GM06990 (cell line): ENCODE results near the gene PML.

Source experiments
- DNase-seq: peaks from one replicate; pipeline ENCODE4 v3.0.0-alpha.2; 2011; ENCODE audit not compliant: insufficient read length; ENCODE audit errors: extremely low read depth
- H3K27me3 ChIP-seq: replicated peaks from 2 replicates; pipeline ENCODE4 v1.6.0; 2011; ENCODE audit warnings: low read length; ENCODE audit not compliant: control insufficient read depth, insufficient read depth
- H3K36me3 ChIP-seq: 2 replicates; pipeline ENCODE4 v1.5.1; 2011; ENCODE audit warnings: low read length; ENCODE audit not compliant: control insufficient read depth, insufficient read depth
- H3K4me3 ChIP-seq: replicated peaks from 2 replicates; pipeline ENCODE4 v1.5.1; 2011; ENCODE audit warnings: low read depth, mild to moderate bottlenecking, control low read depth, low read length
- TF ChIP-seq, protein P1 (sequence below): IDR thresholded peaks from 2 replicates; pipeline ENCODE4 v1.5.1; 2011; ENCODE audit warnings: low read length, control low read depth, mild to moderate bottlenecking, inconsistent platforms; ENCODE audit not compliant: insufficient read depth, poor library complexity, severe bottlenecking

Gene PML

DNA sequence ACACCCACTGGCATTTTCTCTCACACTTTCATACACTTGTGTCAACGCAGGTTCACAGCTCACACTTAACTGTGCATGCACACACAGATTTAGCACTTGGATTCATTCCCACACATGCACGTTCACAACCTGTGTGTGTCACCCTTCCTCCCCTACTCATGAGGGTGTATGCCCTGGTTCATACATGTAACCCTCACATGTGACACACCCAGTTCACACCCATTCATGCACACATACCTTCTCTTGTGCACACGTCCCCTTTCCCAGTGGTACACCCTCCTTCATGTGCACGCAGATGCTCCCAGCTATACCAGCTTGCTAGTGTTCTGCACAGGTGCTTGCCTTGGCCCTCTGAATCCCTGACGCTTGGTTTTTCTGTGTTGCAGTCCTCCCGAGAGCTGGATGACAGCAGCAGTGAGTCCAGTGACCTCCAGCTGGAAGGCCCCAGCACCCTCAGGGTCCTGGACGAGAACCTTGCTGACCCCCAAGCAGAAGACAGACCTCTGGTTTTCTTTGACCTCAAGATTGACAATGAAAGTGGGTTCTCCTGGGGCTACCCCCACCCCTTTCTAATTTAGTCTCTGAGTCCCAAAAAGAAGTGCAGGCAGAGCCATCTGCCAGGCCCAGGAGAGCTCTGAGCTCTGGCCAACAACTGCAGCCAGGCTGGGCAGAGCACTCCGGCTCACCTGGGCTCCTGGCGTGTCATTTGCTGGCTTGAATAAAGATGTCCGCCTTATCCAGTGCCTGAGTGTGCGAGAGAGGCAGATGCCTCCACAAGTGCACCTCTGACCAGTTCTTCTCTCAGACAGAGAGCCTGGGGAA is 48.3 kb downstream of the PML start:
- no peak for DNase-seq
- TF ChIP-seq, protein P1, sequence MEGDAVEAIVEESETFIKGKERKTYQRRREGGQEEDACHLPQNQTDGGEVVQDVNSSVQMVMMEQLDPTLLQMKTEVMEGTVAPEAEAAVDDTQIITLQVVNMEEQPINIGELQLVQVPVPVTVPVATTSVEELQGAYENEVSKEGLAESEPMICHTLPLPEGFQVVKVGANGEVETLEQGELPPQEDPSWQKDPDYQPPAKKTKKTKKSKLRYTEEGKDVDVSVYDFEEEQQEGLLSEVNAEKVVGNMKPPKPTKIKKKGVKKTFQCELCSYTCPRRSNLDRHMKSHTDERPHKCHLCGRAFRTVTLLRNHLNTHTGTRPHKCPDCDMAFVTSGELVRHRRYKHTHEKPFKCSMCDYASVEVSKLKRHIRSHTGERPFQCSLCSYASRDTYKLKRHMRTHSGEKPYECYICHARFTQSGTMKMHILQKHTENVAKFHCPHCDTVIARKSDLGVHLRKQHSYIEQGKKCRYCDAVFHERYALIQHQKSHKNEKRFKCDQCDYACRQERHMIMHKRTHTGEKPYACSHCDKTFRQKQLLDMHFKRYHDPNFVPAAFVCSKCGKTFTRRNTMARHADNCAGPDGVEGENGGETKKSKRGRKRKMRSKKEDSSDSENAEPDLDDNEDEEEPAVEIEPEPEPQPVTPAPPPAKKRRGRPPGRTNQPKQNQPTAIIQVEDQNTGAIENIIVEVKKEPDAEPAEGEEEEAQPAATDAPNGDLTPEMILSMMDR, result no peak
- Histone ChIP-seq H3K4me3 (no peak overlapping the region), H3K36me3 (peaks cover 7% of the 10 kb centered on the region), H3K27me3 (no peaks in the 10 kb centered on the region)

- Histone ChIP-seq H3K36me3 (peaks cover 7% of the 10 kb centered on the region), H3K4me3 (no peak overlapping the region), H3K27me3 (no peaks in the 10 kb centered on the region)
- TF ChIP-seq, protein P1, result no peak
- DNase-seq, result no peak
Observed at GRCh38 chr15:74043425-74044266, 49.1 kb downstream of the PML start.

DNA sequence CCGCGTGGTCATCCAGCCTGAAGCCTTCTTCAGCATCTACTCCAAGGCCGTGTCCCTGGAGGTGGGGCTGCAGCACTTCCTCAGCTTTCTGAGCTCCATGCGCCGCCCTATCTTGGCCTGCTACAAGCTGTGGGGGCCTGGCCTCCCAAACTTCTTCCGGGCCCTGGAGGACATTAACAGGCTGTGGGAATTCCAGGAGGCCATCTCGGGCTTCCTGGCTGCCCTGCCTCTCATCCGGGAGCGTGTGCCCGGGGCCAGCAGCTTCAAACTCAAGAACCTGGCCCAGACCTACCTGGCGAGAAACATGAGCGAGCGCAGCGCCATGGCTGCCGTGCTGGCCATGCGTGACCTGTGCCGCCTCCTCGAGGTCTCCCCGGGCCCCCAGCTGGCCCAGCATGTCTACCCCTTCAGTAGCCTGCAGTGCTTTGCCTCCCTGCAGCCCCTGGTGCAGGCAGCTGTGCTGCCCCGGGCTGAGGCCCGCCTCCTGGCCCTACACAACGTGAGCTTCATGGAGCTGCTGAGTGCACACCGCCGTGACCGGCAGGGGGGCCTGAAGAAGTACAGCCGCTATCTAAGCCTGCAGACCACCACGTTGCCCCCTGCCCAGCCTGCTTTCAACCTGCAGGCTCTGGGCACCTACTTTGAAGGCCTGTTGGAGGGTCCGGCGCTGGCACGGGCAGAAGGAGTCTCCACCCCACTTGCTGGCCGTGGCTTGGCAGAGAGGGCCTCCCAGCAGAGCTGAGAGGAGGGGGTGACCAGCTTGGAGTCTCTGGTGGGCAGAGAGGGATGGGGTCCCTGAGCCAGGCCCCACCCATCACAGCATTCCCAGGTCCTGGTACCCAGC is 50.0 kb downstream of the PML start:
- no peak for DNase-seq
- Histone ChIP-seq H3K4me3 (no peak overlapping the region), H3K27me3 (no peaks in the 10 kb centered on the region), H3K36me3 (peaks cover 7% of the 10 kb centered on the region)
- TF ChIP-seq, protein P1, result no peak

GRCh38 chr15:74045184-74045583 is 50.7 kb downstream of the PML start:
- DNase-seq, result no peak

DNA sequence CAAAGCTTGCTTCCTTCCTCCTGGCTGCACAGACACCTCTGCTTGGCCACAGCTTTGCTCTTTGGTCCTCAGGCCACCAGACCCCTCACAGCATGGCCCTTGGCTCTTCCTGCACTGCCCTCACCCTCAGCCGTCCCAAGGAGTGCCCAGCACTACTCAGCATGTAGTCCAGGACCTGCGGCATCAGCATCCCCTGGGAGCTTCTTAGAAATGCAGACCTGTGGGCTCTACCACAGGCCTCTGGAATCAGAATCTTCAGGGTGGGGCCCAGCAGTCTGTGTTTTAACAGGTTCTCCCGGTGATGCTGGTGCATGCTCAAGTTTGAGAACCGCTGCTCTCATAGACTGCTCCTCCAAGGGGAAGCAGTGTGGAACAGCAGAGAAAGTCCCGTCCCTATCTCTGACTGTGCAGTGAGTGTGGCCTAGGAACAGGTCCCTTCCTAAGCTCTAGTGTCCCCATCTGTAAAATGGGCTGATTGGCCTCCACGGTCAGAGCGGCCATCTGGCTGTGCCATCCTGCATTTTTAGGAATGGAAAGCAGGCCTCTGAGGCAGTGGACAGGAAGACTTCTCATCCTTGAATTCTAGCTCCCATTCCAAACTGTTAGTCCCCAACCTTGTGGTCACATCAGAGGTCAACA is 51.2 kb downstream of the PML start:
- Histone ChIP-seq H3K36me3 (peaks cover 7% of the 10 kb centered on the region), H3K27me3 (no peaks in the 10 kb centered on the region), H3K4me3 (no peak overlapping the region)
- TF ChIP-seq, protein P1, result no peak
- no peak for DNase-seq

More at GRCh38 chr15:74045184-74045583, 50.7 kb downstream of the PML start:
- Histone ChIP-seq H3K4me3 (no peak overlapping the region), H3K36me3 (peaks cover 7% of the 10 kb centered on the region), H3K27me3 (no peaks in the 10 kb centered on the region)
- TF ChIP-seq, protein P1, result no peak
